PC-9 (cell line): ENCODE data around the gene COTL1.

ENCODE experiments used
- CTCF ChIP-seq: fragments of 200-600 bp; sonication (generic); conservative IDR thresholded peaks from 2 replicates; pipeline ENCODE4 v1.6.1; 2017; ENCODE audit warnings: mixed run types, antibody characterized with exemption, mild to moderate bottlenecking, moderate library complexity
- EZH2 ChIP-seq: fragments of 200-600 bp; sonication (generic); IDR thresholded peaks from 2 replicates; pipeline ENCODE4 v1.8.0; 2017; ENCODE audit warnings: antibody characterized with exemption, low read depth

GRCh38 chr16:84638231-84638806 is 20.4 kb upstream of the COTL1 start:
- no peak for TF ChIP-seq CTCF
- TF ChIP-seq EZH2 = no peak
